AG10803 (cell line): ENCODE data around the gene PAX4.

Experiments
- DNase-seq: peaks from one replicate; pipeline ENCODE4 v3.0.0; 2010; ENCODE audit warnings: low read depth
- H3K4me3 ChIP-seq: 2 replicates; pipeline ENCODE4 v1.5.1; 2011; ENCODE audit warnings: mild to moderate bottlenecking, low read length, control low read depth
- TF ChIP-seq, protein P1 (sequence below): conservative IDR thresholded peaks from 2 replicates; pipeline ENCODE4 v1.5.1; 2011; ENCODE audit warnings: mild to moderate bottlenecking, low read length, control low read depth, inconsistent platforms

Gene PAX4

DNA sequence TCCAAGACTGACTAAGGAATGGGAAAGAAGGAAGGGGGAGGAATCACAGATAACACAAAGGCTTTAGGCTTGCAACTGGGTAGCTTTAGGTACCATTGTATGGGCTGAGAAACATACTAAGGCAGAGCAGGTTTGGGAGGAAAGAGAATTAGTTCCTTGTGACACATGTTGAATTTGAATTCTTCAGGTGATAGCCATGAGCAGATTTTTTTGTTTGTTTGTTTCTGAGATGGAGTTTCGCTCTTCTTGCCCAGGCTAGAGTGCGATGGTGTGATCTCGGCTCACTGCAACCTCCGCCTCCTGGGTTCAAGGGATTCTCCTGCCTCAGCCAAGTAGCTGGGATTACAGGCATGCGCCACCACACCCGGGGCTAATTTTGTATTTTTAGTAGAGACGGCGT, 29.7 kb upstream of the PAX4 start:
- DNase-seq: no peak
- H3K4me3 ChIP-seq: no peak overlapping the region
- TF ChIP-seq, protein P1, sequence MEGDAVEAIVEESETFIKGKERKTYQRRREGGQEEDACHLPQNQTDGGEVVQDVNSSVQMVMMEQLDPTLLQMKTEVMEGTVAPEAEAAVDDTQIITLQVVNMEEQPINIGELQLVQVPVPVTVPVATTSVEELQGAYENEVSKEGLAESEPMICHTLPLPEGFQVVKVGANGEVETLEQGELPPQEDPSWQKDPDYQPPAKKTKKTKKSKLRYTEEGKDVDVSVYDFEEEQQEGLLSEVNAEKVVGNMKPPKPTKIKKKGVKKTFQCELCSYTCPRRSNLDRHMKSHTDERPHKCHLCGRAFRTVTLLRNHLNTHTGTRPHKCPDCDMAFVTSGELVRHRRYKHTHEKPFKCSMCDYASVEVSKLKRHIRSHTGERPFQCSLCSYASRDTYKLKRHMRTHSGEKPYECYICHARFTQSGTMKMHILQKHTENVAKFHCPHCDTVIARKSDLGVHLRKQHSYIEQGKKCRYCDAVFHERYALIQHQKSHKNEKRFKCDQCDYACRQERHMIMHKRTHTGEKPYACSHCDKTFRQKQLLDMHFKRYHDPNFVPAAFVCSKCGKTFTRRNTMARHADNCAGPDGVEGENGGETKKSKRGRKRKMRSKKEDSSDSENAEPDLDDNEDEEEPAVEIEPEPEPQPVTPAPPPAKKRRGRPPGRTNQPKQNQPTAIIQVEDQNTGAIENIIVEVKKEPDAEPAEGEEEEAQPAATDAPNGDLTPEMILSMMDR: no peak

DNA sequence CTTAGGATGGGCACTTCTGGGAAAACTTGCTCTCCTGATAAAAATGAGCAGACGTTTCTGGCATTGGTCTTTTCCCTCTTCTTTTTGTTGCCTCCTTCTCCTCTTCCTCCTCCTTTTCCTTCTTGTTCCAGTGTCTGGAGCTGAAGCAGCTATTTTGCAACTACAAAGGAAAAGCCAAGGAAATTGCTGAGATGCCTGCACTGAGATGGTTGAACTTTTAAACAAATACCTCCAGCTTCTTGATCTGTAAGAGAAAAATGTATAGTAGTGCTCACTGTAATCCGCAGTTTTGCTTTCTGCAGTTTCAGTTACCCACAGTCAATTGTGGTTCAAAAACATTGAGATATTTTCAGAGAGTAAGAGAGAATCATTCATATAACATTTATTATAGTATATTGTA, 26.5 kb upstream of the PAX4 start:
- TF ChIP-seq, protein P1: no peak
- peak; percentile 29 for DNase-seq
- no peak overlapping the region for H3K4me3 ChIP-seq

DNA sequence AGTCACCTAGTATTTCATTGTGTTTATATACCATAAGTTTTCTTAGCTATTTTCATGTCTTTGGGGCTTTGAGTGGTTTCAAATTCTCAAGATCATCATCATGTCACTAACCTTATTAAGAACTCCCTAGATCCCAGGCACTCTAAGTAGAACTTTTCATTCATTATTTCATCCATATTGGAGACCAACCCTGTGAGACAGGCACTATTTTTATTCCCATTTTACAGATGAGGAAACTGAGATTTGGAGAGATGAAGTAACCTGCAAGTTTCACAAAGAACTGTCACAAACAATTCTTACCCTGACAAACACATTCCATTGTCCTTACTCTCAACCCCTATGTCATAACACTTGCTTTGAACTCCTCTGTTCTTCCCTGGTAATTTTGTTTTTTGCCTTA, 20.3 kb upstream of the PAX4 start:
- DNase-seq: peak; percentile 21
- TF ChIP-seq, protein P1: no peak
- no peak overlapping the region for H3K4me3 ChIP-seq

DNA sequence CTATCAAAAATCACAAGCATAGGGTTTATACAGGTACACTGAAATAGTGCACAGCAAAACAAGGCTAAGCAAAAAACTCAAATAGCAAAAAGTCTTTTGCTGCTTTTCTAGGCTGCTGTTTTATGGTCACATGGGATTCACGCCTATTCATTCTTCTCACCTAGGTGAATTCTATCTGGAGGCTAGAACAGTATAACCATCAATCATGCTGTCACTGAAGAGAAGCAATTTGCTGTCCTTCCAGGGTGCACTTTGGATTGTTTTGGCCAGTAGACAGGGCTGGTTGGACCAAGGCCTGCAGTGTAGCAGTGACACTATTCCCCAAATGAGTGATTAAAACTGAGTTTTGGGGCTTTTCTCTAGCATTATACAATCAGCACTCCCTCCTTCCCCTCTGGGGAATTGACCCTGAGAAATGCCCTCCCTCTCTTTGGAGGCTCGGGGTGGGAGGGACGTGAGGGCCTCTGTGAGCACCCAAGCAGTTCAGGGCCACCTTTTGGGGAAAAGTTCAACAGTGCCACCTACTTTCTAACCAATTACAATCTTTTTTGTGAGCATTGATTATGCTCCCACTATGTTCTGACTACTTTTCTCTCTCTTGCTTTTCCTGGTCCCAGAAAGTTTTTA, 17.8 kb upstream of the PAX4 start:
- H3K4me3 ChIP-seq: no peak overlapping the region
- TF ChIP-seq, protein P1: no peak
- no peak for DNase-seq

DNA sequence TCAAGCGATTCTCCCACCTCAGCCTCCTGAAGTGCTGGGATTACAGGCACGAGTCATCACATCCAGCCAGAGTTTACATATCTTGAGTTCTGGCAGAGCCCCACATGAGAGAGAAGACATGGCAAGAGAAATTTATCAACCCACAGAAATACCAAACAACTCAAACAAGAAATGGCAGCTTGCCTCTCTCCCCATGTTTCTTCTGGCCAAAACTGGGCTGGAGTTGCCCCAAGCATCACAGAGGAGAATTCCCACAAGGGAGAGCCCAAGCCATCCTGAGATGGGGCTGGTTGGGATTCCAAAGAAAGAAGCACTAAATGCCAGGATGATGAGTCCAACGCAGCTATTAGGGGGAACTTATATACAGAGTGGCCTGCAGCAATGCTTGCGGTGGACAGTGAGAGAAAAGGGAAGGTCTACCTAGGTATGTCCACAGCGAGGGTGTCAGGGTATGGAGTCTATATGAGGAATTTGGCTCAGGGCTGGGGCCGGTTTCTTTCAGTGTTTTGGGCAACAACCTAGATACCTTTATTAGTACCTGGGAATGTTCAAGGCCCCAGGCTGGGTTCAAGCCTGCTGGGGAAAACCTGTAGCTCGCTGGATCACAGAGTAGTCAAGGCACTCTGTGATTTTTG, 14.5 kb upstream of the PAX4 start:
- TF ChIP-seq, protein P1: no peak
- H3K4me3 ChIP-seq: no peak overlapping the region

DNA sequence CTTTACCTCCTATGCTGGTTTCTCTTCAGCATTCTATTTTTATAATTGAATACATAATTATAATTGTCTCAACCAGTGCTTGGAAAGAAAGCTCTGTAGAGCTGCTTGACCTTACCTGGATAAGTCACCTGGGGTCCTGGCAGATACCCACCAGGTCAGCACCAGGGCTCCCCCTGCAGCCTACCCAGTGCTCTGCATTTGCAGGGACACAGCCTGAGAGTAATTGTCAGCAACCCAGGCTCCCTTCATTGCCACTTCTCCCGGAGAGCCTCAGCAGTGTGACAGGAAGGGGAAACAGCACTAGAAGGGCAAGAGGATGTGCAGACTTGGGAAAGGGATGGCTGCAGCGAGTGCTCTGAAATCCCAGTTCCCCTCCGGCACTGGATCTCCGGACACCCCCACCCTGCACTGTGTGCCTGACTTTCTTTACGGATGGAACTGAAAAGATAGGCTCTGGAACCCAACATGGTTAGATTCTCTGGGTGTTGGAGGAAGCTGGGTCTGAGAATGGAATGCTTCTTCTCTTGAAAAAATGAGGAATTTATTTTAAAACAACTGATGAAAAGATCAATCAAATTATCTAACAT, 11.4 kb upstream of the PAX4 start:
- TF ChIP-seq, protein P1: peak; percentile 14; the same call in 1 of the 2 replicates
- DNase-seq: no peak
- no peak overlapping the region for H3K4me3 ChIP-seq

More for the DNA sequence above, 14.5 kb upstream of the PAX4 start:
- DNase-seq: peak; percentile 97

DNA sequence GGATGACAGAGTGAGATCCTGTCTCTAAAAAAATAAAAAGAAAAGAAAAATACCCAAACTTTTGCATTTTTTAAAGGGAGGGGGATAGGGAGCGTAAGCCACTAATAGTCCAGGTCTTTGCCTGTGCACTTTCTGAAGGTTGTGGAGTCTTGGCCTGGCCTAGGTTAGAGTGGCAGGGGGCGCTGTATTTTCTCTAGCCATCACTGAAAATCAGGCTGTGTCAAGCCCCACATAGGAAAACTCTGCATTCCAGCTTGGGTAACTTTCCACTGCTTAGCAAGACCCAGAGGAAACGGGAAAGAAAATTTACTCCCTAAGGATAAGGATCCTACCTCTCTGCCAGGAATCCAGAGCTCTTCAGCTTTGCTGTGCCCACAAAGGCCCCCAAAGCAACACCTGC, 10.5 kb upstream of the PAX4 start:
- TF ChIP-seq, protein P1: no peak
- H3K4me3 ChIP-seq: no peak overlapping the region
- DNase-seq: no peak
